ENCODE data around the gene CLDN9. TPM values are rescaled to one million over a fixed set of nuclear protein-coding genes. Genes with fewer than 3 reads are reported as not detected.

The CLDN9 gene
- total RNA-seq, 1 donor from 2014 or later: not detected

DNA sequence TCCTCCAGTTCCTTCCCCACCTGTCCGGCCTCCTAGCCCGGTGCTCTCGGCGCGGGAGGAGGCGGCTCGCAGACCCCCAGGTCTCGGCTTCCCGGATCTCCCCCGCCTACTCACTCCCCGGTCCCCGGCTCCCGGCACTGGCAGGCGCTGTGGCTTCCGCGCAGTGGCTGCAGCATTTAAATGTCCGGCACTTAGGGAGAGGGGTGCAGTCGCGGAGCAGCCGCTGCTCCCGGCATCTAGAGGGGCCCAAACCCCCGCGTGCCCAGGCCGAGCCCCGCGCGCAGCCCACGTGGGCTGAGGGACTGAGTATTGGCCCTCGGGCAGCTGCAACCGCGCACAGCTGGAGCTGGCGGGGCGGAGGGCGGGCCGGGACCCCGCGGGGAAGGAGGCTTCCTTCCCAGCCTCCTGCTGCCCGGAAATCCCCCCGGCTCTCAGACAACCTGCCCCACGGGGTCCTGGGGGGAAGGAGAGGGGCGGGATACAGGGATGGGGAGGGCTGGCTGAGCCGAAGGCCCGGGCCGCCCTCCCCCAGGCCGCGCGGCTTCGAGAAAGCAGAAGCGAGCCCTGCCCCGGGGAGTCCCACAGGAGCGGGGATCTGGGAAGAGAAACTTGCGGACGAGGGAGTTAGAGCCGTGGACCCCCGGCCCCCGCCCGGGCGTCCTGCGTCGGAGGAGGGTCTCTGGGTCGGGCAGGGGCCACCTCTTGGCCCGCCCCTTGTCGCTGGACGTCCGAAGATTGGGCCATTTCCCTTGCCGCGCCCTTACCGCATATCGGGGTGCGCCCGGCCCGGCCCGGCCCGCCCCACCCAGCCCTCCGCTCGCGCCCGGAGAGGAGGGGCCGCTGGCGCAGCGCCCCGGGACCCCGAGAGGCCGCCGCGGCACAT is 33.3 kb downstream of the CLDN9 start, which contains the start of gene MMP25:
MMP25 (plus strand) TSS at position 804 of the 883 bp plus-strand sequence. CDS start 357 bp downstream, outside the sequence.
- H3K27ac ChIP-seq: no peak within 1 kb of the TSS
- TF ChIP-seq POLR2AphosphoS5 (IDR thresholded peaks at IDR 0.05; ENCODE audit: insufficient read depth in 1 of 2, low read depth in 1 of 2) (no peak), POLR2A (IDR thresholded peaks at IDR 0.05) (no peak)
- TF ChIP-seq, protein P1, sequence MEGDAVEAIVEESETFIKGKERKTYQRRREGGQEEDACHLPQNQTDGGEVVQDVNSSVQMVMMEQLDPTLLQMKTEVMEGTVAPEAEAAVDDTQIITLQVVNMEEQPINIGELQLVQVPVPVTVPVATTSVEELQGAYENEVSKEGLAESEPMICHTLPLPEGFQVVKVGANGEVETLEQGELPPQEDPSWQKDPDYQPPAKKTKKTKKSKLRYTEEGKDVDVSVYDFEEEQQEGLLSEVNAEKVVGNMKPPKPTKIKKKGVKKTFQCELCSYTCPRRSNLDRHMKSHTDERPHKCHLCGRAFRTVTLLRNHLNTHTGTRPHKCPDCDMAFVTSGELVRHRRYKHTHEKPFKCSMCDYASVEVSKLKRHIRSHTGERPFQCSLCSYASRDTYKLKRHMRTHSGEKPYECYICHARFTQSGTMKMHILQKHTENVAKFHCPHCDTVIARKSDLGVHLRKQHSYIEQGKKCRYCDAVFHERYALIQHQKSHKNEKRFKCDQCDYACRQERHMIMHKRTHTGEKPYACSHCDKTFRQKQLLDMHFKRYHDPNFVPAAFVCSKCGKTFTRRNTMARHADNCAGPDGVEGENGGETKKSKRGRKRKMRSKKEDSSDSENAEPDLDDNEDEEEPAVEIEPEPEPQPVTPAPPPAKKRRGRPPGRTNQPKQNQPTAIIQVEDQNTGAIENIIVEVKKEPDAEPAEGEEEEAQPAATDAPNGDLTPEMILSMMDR (IDR thresholded peaks at IDR 0.05): no peak
- intact Hi-C loops (cut with DNase I): no loop called here
- DNase-seq (ENCODE audit: extremely low spot score in 2 of 2): no peak
- H3K4me3 ChIP-seq: peak within 1 kb of the TSS; percentile 46 to 51
- H3K27me3 ChIP-seq: peaks cover 33% of the 10 kb centered on the region
- no peaks in the 10 kb centered on the region for H3K36me3 ChIP-seq
- no peaks in the 10 kb centered on the region for H3K9me3 ChIP-seq
- peaks cover 26% of the 10 kb centered on the region for H3K4me1 ChIP-seq

DNA sequence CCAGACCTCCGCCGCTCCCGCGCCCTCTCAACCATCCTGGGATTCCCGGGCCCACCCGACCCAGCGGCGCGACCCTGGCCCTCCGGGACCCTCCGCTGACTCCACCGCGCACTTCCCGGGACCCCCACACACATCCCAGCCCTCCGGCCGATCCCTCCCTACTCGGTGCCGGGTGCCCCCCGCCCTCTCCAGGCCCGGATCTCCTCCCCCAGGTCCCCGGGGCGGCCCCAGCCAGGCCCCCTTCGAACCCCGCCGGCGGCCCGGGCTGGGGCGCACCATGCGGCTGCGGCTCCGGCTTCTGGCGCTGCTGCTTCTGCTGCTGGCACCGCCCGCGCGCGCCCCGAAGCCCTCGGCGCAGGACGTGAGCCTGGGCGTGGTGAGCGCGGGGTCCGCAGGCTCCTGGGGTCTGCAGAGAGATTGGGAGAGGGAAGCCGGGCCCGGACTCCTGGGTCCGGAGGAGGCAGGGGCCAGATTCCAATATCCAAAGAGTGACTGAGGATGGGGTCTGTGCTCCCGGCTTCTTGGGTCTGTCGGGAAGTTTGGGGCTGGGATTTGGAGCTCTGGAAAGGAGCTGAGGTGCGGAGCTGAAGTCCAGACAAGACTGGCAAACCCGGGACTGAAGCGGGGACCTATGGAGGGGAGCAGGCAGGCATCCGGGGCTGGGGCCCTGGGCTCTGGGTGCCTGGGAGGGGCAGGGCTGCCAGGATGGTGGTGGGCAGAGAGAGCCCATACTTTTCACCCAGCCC is 34.1 kb downstream of the CLDN9 start:
- Histone ChIP-seq H3K36me3 (no peaks in the 10 kb centered on the region), H3K9me3 (no peaks in the 10 kb centered on the region), H3K4me3 (peak overlapping the region; percentile 46 to 51), H3K4me1 (peaks cover 26% of the 10 kb centered on the region), H3K27ac (no peak overlapping the region), H3K27me3 (peaks cover 33% of the 10 kb centered on the region)
- TF ChIP-seq POLR2AphosphoS5 (IDR thresholded peaks at IDR 0.05; ENCODE audit: insufficient read depth in 1 of 2, low read depth in 1 of 2) (no peak), POLR2A (IDR thresholded peaks at IDR 0.05) (no peak)
- TF ChIP-seq, protein P1 (IDR thresholded peaks at IDR 0.05): no peak
- intact Hi-C loops (cut with DNase I): no loop called here
- DNase-seq (ENCODE audit: extremely low spot score in 2 of 2): no peak

DNA sequence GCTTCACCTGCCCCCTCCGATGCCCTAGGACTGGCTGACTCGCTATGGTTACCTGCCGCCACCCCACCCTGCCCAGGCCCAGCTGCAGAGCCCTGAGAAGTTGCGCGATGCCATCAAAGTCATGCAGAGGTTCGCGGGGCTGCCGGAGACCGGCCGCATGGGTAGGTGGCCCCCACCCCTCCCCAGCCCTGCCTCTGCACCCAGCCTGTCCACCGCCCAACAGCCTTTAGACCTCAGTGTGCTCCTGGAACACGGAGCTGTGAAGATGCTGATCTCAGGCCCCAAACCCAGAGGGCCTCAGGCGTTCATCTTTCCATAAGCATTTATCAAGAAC is 34.6 kb downstream of the CLDN9 start:
- peaks cover 26% of the 10 kb centered on the region for H3K4me1 ChIP-seq
- no peaks in the 10 kb centered on the region for H3K9me3 ChIP-seq
- no peak overlapping the region for H3K4me3 ChIP-seq
- TF ChIP-seq POLR2A (IDR thresholded peaks at IDR 0.05) (no peak), POLR2AphosphoS5 (IDR thresholded peaks at IDR 0.05; ENCODE audit: insufficient read depth in 1 of 2, low read depth in 1 of 2) (no peak)
- TF ChIP-seq, protein P1 (IDR thresholded peaks at IDR 0.05): no peak
- no peak overlapping the region for H3K27ac ChIP-seq
- no peaks in the 10 kb centered on the region for H3K36me3 ChIP-seq
- H3K27me3 ChIP-seq: peaks cover 33% of the 10 kb centered on the region
- DNase-seq (ENCODE audit: extremely low spot score in 2 of 2): no peak
- intact Hi-C loops (cut with DNase I): no loop called here

DNA sequence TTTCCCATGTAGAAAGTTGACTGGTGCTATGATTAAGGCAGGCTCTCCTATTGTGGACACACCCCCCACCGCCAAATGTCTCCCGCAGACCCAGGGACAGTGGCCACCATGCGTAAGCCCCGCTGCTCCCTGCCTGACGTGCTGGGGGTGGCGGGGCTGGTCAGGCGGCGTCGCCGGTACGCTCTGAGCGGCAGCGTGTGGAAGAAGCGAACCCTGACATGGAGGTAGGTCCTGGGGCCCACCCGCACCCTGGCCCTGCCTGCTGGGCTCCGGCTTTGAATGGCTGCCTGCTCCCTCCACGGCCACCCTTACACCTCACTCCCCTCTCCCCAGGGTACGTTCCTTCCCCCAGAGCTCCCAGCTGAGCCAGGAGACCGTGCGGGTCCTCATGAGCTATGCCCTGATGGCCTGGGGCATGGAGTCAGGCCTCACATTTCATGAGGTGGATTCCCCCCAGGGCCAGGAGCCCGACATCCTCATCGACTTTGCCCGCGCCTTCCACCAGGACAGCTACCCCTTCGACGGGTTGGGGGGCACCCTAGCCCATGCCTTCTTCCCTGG is 37.3 kb downstream of the CLDN9 start:
- TF ChIP-seq POLR2AphosphoS5 (IDR thresholded peaks at IDR 0.05; ENCODE audit: insufficient read depth in 1 of 2, low read depth in 1 of 2): no peak
- no peak for TF ChIP-seq POLR2A (IDR thresholded peaks at IDR 0.05)
- TF ChIP-seq, protein P1 (IDR thresholded peaks at IDR 0.05): no peak
- Histone ChIP-seq H3K36me3 (no peaks in the 10 kb centered on the region), H3K27ac (no peak overlapping the region), H3K4me1 (peaks cover 24% of the 10 kb centered on the region), H3K4me3 (no peak overlapping the region), H3K27me3 (peaks cover 28% of the 10 kb centered on the region), H3K9me3 (no peaks in the 10 kb centered on the region)
- DNase-seq (ENCODE audit: extremely low spot score in 2 of 2): no peak
- intact Hi-C loops (cut with DNase I): no loop called here
